Measurements from ENCODE around the gene SERINC2.
"Not testable (repeated sequence)": the region's sequence is repeated elsewhere in the genome, so short reads cannot be mapped to it uniquely, and the experiment has no call there.

SERINC2 gene

DNA sequence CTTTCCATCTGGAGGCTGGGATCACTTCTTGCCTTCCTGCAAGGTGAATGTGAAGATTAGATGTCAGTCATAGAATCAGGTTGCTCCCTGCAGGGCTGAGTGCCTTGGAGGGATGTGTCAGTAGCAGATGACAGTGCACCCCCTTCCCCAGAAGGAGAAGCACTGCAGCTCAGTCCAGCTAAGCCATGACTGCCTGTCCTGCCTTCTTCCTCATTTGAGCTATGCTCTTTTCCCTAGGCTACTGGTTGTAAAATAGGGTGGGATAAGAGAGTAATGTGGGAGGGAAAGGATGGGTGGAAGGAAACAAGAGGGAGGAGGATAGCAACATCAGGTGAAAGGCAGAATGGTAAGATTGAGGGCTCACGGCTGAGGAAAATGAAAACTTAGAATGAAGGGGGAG lies 29.0 kb upstream of the SERINC2 start:
- DNase-seq (ENCODE audit: low read depth in 2 of 2) = no peak

DNA sequence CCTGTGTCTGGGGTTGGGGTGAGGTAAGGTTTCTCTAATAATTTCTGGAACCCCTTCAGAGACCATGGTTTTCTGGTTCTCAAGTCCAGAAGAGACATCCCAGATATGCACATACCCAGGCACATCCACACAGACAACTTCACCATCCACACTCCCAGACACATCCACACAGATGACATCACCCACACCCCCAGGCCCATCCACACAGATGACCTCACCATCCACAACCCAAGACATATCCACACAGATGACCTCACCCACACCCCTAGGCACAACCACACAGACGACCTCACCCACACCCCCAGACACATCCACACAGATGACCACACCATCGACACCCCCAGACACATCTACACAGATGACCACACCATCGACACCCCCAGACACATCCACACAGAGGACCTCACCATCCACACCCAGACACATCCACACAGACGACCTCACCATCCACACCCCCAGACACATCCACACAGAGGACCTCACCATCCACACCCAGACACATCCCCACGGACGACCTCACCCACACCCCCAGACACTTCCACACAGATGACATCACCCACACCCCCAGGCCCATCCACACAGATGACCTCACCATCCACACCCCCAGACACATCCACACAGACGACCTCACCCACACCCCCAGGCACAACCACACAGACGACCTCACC lies 26.3 kb upstream of the SERINC2 start:
- DNase-seq (ENCODE audit: low read depth in 2 of 2) = not testable (repeated sequence)

DNA sequence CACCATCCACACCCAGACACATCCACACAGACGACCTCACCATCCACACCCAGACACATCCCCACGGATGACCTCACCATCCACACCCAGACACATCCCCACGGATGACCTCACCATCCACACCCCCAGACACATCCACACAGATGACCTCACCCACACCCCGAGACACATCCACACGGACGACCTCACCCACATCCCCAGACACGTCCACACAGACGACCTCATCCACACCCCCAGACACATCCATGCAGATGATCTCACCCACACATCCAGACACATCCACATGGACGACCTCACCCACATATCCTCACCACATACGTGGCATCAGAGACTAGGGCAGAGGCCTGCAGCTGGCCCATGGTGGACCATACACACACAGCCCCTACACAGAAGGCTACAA lies 25.4 kb upstream of the SERINC2 start:
- no peak for DNase-seq (ENCODE audit: low read depth in 2 of 2)

- DNase-seq (ENCODE audit: low read depth in 2 of 2) = no peak
Measured at GRCh38 chr1:31389616-31390015, 23.4 kb upstream of the SERINC2 start.

- DNase-seq (ENCODE audit: low read depth in 2 of 2) = no peak
Measured at GRCh38 chr1:31390071-31390470, 22.9 kb upstream of the SERINC2 start.

- no peak for DNase-seq (ENCODE audit: low read depth in 2 of 2)
Measured at GRCh38 chr1:31393463-31393862, 19.6 kb upstream of the SERINC2 start.

DNA sequence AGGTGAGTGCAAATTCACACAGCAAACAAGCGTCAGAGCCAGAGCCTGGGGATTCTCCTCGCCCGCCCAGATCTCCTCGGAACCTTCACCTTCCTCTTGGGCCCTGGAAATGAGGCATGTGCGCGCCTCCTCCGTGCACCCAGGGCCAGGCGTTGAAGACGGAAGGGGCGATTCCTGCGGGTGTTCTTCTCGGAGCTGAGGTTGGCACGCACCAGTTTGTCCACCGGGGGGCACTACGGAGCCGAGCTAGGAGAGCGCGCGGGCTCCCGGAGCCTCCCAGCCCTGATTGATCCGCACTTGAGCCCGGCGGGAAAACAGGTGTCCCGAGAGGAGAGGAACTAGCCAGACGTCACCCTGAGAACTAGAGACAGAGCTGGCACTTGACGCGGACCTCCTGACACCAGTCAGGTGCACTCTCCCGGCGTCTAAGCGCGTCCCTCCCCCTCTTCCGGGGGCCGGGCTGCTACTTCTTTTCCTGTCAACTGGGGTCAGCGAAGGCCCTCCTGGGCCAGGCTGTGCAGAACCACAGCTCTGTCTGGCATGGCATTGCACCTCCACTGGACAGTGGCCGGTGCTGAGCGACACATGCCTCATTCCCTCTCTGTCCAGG lies 18.3 kb upstream of the SERINC2 start:
- peak; percentile 38 to 47 for DNase-seq (ENCODE audit: low read depth in 2 of 2)

DNA sequence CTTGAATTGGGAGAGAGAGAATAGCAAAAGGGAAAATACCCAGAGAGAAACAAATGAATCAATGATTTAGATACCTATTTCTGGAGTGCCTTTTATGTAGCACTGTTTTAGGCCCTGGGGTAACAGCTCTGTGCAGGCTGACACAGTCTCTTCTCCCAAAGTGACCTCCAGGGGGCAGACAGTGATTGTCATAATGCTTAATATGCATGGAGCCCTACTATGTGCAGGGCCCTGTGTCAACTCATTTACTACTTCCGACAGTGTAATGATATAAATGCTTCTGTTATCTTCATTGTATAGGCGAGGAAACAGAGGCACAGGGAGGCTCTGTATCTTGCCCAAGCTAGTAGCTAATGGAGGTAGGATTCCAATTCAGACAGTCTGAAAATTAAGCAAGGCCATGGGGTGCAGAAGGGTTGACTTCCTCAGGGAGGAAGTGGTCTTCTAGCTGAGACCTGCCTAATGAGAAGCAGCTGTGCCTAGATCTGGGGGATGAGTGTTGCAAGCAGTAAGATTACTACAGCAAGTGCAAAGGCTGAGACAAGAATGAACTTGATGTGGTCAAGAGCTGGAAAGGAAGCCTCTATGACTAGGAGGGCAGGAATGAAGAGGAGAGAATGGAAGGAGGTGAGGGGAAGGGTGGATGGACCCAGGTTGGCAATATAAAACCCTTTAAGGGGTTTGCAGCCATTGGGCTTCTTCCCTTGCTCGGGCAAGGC lies 16.2 kb upstream of the SERINC2 start:
- no peak for DNase-seq (ENCODE audit: low read depth in 2 of 2)

GRCh38 chr1:31397360-31398095 lies 15.5 kb upstream of the SERINC2 start:
- no peak for DNase-seq (ENCODE audit: low read depth in 2 of 2)

DNA sequence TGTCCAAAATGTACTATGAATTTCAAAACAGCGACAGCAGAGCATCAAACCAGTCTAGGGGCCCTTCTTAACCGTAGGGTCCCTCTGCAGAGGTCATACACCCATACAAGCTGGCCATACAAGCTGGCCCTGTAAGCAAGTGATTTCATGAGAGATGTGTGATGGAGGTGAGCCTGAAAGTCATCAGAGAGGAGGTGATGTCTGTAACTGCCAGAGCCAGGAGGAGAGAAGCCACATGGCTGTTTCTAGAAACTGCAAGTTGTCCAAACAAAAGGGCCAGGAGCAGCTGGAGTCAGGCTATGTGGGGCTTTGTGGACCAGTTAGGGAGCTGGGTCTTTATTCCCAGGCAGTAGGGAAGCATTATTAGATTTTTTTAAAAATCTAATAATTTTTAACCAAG lies 14.8 kb upstream of the SERINC2 start:
- DNase-seq (ENCODE audit: low read depth in 2 of 2) = no peak

DNA sequence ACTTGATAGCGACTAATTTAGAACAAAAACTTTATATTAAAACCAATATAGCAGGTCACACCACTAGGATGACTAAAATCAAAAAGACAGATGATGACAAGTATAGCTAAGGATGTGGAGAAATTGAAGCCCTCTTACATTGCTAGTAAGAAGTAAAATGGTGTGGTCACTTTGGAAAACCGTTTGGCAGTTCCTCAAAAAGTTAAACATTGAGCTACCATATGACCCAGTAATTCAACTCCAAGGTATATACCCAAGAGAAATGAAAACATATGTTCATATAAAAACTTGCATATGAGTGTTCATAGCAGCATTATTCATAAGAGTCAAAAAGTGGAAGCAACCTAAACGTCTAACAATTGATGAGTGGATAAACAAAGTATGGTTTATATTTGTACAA lies 13.0 kb upstream of the SERINC2 start:
- DNase-seq (ENCODE audit: low read depth in 2 of 2) = no peak

- DNase-seq (ENCODE audit: low read depth in 2 of 2) = no peak
Measured at GRCh38 chr1:31400393-31400792, 12.6 kb upstream of the SERINC2 start.

GRCh38 chr1:31401241-31401640 lies 11.8 kb upstream of the SERINC2 start:
- no peak for DNase-seq (ENCODE audit: low read depth in 2 of 2)

- DNase-seq (ENCODE audit: low read depth in 2 of 2) = no peak
Measured at GRCh38 chr1:31405578-31406245, 7.3 kb upstream of the SERINC2 start.

- DNase-seq (ENCODE audit: low read depth in 2 of 2) = no peak
Measured at GRCh38 chr1:31407029-31407626, 5.9 kb upstream of the SERINC2 start.

DNA sequence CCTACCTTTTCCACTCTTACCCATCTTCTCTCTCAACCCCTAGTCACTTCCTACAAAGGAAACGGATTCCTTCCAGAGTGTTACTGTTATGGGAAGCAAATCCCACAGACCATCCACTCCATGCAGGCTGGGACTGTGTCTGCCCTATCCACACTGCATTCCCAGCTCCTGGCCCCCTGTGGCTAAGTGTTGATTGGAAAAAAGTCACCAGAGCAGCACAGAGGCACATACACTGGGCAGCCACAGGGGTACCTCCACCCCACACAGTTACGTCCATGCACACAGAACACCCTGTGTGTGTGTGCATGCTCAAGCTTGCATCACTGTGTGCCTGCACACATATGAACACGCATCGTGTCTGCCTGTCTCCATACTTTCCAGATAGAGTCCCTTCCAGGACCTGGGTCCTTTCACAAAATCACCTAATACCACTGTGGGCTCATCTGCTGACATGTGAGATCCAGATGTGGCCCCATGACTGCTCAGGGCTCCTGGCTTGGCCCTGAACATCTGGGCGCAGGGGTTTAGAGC lies 4.2 kb upstream of the SERINC2 start:
- DNase-seq (ENCODE audit: low read depth in 2 of 2) = no peak

GRCh38 chr1:31409946-31410858 lies 2.8 kb upstream of the SERINC2 start:
- DNase-seq (ENCODE audit: low read depth in 2 of 2) = no peak

DNA sequence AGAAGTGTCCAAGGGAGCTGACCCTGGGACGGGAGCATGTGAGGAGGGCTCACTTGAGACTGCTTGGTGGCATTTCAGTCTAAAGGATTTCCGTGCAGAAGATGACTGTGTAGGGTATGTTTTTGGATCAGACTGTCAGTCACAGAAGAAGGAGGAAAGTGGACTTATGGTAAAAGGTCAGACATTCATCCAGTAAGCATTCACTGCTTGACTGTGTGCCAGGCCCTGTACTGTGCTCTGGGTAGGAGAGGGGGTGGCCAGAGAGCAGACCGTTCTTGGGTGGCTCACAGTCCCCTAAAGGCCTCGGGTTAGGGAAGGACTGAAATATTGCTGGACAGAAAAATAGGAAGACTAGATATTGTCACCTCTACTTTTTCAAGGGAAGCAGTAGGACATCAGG lies 2.1 kb upstream of the SERINC2 start:
- no peak for DNase-seq (ENCODE audit: low read depth in 2 of 2)

- DNase-seq (ENCODE audit: low read depth in 2 of 2) = no peak
Measured at GRCh38 chr1:31412205-31412604, 808 bp upstream of the SERINC2 start.

DNA sequence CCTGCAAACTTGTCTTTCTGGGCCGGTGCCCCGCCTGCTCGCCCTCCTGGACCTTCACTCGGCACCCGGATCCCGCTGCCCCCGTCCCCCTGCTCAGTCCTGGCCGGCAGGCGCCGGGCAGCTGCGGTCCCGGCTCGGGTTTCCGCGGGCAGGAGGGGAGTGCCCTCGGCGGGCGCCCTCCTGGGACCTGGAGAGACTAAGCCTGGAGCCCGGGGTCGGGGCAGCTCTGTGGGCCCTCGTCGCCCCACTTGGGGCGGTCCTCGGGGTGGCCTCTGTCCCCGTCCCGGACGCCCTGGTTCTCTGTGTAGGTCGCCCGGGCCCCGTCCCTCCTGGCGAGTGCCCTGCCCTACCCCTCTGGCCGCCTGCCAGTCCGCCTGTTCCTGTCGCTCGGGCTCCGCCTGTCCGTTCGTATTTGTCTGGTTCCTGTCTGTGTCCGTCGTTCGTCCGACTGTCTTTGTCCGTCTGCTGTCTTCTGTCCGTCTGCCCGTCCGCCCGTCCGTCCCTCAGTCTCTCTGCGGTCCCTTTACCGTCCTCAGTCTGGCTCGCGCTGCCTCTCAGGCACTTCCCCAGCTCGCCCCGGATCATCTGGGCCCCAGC lies 490 bp downstream of the SERINC2 start:
- DNase-seq (ENCODE audit: low read depth in 2 of 2) = no peak
